KBM-7 (cell line): ENCODE data around the gene TAX1BP3.

Experiments
- DNase-seq: peaks from one replicate; pipeline ENCODE4 v3.0.0-alpha.2; 2015
- in situ Hi-C: fragments of 300-500 bp; cut with MboI; formaldehyde crosslinking; loops from 2 replicates; pipeline ENCODE4 v1.14.3; 2020; ENCODE audit warnings: low sequenced_read_pairs, low pct_unique_long_range_greater_than_20kb, mixed read lengths

TAX1BP3 gene

GRCh38 chr17:3689262-3690093, 21.1 kb upstream of the TAX1BP3 start:
- no peak for DNase-seq
- in situ Hi-C loops: no loop called here

DNA sequence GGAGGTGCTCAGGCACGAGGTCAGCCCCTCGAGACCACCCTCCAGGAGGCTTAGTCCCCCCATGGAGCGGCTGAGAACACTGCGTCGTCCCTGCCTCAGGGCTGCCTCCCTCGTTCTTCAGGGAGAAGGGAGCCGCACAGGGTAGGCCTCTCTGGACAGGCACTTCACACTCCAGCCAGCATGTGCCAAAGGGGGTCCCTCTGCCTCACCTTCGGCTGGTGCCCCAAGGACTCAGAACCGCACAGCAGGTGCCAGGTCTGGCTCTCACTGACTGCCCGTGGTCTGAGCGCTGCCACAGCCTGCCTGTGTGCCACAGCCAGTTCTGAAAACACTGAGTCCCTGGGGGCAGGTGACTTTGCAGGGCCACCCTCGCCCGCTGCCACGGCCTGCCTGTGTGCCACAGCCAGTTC, 20.5 kb upstream of the TAX1BP3 start:
- DNase-seq: no peak
- in situ Hi-C loops: no loop called here

DNA sequence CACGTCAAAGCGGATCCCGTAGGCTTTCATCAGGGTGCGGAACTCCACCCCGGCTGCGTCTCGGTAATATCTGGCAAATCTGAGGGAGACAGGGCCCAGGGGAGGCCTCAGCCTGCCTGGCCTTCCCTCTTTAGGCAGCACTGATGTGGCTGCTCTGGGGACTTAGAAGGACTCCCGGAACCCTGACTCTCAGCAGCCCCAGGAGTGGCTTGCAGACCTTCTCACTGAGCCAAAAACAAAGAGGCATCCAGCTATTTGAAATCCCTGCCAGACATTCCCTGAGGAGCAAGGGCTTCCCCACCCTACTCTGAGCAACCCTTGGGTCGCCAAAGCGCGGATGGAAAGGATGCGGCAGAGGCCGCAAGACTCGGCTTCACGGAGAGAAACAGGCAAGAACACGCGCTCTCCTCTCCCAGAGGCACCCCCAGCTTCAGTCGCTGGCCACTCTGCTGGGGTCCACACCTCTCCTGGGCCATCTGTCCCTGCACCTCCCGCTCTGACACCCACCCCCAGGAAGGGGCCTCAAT, 19.7 kb upstream of the TAX1BP3 start:
- no peak for DNase-seq
- in situ Hi-C loops: no loop called here

DNA sequence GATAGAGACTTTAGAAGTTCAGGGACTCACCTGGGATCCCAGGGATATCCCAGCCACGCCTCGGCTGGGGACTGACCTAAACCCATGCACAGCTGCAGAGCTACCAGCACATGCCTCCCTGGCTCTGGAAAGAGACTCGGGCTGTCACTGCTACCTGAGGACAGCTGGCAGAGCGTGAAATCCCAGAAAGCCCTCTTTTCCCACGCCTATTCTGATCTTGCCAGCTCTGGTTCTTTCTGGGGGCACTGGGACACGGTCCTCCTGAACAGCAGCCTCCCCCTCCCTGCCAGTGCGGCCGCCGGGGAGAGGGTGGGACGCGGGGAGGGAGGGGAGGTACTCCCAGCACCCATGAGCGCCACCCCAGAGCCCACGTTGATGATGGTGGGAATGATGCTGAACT, 16.8 kb upstream of the TAX1BP3 start:
- DNase-seq: no peak
- in situ Hi-C loops: no loop called here

DNA sequence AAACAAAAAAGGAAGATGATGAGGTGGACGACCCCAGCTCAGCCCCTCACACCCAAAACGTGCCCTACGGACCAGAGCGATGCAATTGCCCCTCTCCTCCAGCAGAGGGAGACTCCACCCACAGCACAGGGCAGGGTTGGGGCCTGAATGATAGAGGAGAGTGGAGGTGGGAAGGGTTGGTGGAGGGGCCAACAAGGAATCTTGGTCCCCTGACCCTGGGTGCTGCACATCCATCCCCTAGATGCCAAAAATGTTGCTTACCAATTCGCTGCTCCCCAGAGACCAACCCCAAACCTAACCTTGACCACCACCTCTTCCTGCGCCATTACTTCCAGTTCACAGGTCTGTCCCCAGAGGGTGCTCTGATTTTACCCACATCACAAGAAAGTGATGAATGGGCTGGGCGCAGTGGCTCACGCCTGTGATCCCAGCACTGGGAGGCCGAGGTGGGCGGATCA, 14.7 kb upstream of the TAX1BP3 start:
- DNase-seq: peak; percentile 70
- in situ Hi-C loops: no loop called here

DNA sequence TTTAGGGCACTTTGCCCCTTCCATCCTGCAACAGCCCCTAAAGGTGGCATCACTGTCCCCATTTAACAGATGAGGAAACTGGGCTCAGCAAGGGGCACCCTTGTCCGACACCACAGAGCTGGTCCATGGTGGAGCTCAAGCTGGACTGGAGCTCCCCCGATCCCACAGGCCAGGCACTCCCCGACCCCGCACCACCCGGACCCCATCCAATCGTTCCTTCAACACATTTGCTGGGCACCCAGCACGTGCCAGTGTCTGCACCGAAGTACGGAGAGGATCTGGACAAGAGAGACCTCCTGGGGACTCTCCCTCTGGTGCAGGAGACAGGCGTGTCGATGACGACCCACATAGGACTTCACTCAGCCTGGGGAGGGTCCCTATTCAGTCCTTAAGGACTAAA, 13.7 kb upstream of the TAX1BP3 start:
- no peak for DNase-seq
- in situ Hi-C loops: no loop called here

DNA sequence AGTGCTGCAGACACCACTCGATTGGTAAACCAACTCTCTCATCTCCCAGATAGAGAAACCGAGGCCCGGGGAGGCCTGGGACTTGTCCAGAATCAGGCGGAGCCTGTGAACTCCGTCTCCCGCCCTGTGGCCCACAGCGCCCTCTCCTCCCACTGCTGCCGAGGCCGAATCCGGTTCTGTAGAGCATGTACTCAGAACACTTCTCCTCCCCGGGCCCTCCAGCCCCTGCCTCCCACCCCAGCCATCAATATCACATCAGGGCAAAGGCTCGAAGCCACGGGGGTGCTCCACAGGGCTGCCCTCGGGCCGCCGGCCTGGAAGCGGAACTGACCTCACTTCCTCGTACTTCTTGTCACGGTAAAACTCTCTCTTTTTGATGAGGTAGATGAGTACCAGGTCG, 13.2 kb upstream of the TAX1BP3 start:
- in situ Hi-C loops: no loop called here
- DNase-seq: no peak

GRCh38 chr17:3681057-3681456, 12.7 kb upstream of the TAX1BP3 start:
- no peak for DNase-seq
- in situ Hi-C loops: no loop called here

- in situ Hi-C loops: no loop called here
- DNase-seq: no peak
These were observed 11.3 kb upstream of the TAX1BP3 start for GRCh38 chr17:3679531-3680126.

DNA sequence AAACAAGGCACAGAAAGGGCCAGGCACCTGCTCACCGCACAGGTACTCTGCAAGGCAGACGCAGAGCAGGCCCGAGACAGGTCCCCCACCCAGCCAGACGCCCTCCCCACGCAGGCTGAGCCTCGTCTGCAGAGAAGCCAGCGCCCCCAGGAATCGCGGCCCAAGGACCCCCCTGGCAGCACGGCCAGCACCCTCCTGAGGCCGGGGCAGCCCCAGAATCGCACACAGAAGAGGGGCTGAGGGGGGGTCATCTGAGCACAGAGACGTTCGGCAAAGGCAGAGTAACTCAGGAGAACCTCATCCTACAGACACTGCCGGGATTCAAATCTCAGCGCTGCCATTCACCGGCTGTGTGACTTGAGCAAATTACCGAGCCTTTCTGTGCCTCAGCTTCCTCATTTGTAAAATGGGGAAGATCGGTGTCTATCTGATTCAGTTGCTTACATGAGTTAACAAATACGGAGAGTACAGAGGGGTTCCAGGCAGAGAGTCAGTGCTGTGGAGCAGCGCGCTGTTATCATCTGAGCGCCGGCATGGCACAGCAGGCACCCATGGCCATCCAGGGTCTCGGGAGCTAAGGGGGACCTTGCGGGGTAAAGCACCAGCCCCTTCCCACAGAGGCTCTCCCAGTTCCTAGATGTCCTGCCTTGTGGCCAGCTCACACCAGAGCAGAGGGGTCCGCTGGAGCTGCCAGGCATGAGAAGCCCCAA, 10.6 kb upstream of the TAX1BP3 start:
- in situ Hi-C loops: no loop called here
- DNase-seq: no peak

- in situ Hi-C loops: no loop called here
These were observed 9.9 kb upstream of the TAX1BP3 start for GRCh38 chr17:3678095-3678820.

DNA sequence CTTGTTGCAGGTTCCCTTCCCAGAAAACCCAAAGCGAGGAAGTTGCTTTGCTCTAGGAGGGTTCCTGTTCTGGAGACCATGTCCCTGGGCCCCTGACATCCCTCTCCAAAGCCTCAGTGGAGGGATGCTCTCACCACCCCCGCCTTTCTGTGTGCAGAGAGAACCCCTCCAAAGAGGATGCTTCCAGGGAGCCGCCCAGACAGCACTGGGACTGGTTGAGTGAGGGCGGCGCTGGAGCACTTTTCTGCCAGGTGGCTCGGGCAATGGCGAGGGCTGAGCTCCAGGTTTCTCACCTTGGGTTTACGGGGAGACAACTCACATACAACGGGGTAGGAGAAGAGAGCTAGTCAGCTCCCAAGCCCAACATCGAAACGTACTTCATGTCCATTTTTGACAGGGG, 7.5 kb upstream of the TAX1BP3 start:
- in situ Hi-C loops: no loop called here

More at GRCh38 chr17:3678095-3678820, 9.9 kb upstream of the TAX1BP3 start:
- no peak for DNase-seq

GRCh38 chr17:3672571-3672970, 4.2 kb upstream of the TAX1BP3 start:
- DNase-seq: no peak
- in situ Hi-C loops: loop anchor here (25.0 kb wide), 1 partner anchor 635 kb away; no protein-coding TSS in a partner anchor

More for the DNA sequence above, 7.5 kb upstream of the TAX1BP3 start:
- DNase-seq: no peak

DNA sequence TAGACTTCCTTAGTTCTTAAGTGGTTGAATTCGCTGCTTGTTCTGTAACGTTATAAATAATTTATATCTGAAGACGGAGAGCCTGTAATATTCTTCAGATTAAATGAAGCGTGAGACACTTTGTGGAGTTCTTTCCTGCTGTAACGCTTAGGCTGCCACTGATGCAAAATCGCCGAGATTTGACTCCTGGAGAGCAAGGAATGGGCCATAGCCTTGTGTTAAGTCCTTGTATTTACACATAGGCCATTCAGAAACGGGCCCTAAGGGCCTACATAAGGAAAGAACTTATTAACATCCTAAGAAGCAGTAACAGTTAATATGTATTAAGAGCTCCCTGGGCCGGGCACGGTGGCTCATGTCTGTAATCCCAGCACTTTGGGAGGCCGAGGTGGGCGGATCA, 1.2 kb upstream of the TAX1BP3 start:
- in situ Hi-C loops: loop anchor here (25.0 kb wide), 1 partner anchor 632 kb away; no protein-coding TSS in a partner anchor
- DNase-seq: no peak

GRCh38 chr17:3669085-3669347, 638 bp upstream of the TAX1BP3 start:
- in situ Hi-C loops: loop anchor here (25.0 kb wide), 1 partner anchor 632 kb away; no protein-coding TSS in a partner anchor

GRCh38 chr17:3667366-3668278, 756 bp downstream of the TAX1BP3 start:
- in situ Hi-C loops: loop anchor here (25.0 kb wide), 1 partner anchor 630 kb away; no protein-coding TSS in a partner anchor
- peak; percentile 61 for DNase-seq

More at GRCh38 chr17:3669085-3669347, 638 bp upstream of the TAX1BP3 start:
- no peak for DNase-seq

DNA sequence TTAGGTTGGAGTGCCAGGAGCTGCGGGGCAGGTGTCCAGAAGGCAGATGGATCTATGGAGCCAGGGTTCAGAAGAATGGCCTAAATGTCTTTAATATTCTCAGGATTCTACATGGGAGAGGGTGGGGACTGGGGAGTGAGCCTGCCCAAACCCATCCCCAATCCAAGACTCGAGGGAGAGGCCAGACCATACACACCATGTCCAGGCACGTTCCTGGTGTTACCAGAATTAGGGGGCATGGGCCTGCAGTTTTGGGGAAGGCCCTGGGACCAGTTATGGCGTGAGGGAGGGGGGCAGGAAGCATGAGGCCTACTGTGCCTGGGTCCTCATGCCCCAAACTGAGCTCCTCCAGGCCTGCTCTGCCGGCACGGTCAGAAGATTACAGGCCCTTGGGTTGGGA, 1.9 kb downstream of the TAX1BP3 start:
- in situ Hi-C loops: loop anchor here (25.0 kb wide), 1 partner anchor 629 kb away; no protein-coding TSS in a partner anchor
- DNase-seq: no peak

DNA sequence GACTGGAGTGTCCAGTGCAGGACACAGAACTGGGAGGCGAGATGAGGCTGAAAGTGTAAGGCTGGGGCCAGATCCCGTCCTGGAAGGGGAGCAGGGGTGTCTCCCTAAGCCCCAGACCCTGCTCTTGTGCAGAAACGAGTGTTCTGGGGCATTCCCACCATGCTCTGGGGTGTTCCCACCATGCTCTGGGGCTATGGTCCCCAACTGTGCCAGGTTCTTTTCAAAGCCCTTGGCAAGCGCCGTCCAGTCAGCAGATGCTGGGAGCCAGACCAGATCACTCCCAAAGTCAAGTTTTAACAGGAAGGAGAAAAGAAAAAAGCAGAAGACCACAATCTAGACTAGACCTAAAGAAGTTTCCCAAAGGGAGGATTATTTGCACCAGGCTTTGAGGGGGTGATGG, 2.5 kb downstream of the TAX1BP3 start:
- in situ Hi-C loops: loop anchor here (25.0 kb wide), 1 partner anchor 629 kb away; no protein-coding TSS in a partner anchor
- no peak for DNase-seq
